Bone marrow (tissue), 2 donors: ENCODE data around the gene C1GALT1.
"Not testable (repeated sequence)": the region's sequence is repeated elsewhere in the genome, so short reads cannot be mapped to it uniquely, and the experiment has no call there.

Experiments
- DNase-seq, 2 donors: peaks; one replicate each; lab custom pipeline; 2025; lab: John Stamatoyannopoulos, UW

C1GALT1 gene

DNA sequence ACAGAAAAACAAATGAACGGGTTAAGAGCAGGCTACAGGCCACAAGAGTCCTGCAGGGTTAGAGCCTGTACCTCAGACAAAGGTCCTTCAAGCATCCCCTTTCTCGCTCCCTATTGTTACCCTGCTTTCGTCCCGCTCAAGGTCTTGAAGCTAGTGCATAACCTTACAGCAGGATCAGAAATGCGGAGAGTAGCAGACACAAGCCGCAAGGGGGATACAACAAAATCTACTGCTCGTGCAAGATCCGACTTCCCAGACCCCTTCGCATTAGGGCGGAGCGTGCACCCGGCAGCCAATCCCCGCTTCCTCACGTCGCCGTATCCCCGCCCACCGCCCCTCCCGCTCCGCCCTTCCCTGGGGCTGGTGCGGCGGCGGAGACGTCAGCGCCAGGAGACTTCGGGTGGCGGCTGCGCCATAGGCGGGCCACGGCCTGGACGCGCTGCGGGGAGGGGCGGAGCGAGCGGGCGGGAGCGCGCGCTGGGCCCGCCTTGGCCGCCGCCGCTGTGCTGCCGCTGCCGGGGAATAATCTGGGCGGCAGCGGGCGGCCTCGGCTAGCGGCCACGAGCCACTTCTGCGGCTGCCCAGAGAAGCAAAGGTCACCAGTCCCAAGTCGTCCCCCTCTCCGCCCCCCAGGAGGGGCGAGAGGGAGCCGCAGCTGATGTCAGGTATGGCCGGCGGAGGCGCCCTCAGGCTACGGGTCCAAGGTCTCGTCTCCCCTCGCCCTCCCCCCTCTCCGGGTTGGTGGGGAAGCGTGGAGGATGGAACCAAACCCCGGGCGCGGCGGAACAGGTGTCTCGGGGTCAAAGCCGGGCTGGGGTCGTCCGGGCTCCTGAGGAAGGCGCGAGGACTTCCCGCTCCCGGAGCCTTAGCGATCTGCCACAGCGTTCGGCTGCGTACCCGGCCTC is at the start of gene C1GALT1:
Gene C1GALT1, plus strand, starts transcription at position 389 of the 905 bp plus-strand sequence. CDS start 51,776 bp downstream, outside the sequence.
- DNase-seq: peak; percentile 85 to 96

DNA sequence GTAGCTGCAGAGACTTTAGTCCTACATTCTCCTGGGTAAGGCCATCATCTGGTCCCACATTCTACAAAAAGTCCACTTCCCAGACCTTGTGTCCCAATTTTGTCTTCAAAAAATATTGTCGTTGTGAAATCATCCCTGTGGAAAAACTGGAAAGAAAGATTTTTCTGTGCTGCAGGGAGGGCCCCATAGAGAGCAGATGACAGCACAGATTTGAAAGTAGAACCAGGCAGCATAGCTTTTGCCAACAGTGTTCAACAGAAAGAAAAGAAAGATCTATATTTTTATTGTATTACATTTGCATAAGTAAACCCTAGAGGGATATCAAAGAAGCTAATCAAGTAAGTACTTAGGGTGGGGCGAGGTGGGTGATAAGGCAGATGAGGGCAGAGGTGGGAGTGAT is 48.3 kb upstream of the C1GALT1 start:
- DNase-seq: no peak

DNA sequence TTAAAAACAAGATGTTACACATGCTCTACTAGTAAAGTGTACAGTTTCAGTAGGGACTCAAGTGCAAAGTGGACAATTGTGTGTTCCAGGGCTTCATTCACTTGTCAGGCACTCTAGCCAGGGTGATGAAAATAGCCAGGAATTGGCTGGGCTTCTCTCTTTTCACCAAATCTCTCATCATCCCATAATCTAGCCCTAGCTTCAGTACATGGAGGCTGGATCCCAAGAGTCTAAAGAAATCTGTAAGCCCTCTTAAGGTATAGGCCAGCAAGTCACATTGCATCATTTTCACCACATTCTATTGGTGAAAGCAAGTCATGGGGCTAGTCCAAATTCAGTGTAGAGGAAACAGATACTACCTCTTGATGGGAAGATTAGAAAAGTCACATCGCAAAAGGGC is 47.3 kb upstream of the C1GALT1 start:
- no peak for DNase-seq

DNA sequence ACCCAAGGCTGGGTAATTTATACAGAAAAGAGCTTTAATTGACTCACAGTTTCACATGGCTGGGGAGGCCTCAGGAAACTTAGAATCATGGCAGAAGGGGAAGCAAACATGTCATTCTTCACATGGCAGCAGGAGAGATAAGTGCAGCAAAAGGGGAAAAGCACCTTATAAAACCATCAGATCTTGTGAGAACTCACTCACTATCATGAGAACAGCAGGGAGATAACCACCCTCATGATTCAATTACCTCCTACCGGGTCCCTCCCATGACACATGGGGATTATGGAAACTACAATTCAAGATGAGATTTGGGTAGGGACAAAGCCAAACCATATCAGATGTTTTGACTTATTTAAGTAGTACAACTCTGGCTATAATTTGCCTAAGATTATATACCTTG is 46.4 kb upstream of the C1GALT1 start:
- DNase-seq: not testable (repeated sequence)

DNA sequence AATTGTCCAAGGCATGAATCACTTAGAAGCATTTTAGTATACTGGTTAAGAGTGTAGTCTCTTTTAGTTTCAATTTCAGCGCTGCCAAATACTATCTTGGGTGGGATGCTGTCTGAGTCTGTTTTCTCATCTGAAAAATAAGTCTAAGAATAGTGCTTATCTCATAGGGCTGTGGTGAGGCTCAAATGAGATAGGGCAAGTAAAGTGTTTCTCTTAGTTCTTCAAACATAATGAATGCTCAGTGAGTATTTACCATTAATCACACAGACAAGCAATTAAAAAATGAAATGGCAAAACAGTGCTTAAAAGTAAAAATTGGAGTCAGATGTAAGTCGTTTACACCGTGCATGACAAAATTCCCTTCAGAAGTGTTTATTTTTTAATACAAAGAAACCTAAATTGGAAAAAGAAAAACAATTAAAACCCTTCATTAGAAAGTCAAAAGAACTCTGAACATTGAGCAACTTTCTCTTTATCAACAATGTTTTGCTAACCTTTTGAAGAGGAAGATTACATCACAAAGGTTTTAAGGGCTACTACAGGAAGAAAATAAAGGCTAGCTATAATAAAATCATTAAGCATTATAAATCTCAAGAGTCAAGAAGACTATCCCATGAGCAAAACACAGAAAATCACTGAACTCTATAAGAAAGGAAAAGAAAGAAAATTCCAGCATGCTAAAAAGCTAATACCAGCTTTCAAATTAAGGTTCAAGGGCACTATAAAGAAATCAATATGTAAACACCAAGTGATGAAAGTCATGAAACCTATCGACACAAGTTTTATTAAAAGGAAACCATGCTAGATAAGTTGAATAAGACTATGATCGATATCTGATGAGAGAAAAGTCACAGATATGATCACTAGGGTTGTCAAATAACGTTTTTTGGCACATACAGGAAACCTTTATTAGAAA is 45.6 kb upstream of the C1GALT1 start:
- no peak for DNase-seq

DNA sequence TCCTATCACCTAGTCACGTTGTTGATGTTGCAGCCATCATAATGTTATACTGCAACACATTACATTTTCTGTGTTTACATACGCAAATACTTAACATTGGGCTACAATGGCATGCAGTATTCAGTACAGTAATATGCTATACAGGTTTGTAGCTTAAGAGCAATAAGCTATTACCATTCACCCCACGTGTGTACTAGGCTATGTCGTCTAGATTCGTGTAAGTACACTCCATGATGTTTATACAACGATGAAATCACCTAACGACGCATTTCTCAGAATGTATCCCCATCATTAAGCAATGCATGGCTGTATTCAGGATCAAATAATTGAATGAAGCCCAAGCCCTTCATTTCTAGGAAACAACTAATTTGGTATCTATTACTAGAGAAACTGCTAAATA is 43.4 kb upstream of the C1GALT1 start:
- no peak for DNase-seq

DNA sequence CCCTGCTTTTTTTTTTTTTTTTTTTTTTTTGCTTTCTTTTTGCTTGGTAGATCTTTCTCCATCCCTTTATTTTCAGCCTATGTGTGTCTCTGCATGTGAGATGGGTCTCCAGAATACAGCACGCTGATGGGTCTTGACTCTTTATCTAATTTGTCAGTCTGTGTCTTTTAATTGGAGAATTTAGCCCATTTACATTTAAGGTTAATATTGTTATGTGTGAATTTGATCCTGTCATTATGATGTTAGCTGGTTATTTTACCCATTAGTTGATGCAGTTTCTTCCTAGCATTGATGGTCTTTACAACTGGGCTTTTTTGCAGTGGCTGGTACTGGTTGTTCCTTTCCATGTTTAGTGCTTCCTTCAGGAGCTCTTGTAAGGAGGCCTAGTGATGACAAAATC is 38.9 kb upstream of the C1GALT1 start:
- DNase-seq: not testable (repeated sequence)

DNA sequence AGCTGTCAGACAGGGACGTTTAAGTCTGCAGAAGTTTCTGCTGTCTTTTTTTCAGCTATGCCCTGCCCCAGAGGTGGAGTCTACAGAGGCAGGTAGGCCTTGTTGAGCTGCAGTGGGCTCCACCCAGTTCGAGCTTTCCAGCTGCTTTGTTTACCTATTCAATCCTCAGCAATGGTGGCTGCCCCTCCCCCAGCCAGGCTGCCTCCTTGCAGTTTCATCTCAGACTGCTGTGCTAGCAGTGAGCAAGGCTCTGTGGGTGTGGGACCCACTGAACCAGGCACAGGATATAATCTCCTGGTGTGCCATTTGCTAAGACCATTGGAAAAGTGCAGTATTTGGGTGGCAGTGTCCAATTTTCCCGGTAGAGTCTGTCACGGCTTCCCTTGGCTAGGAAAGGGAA is 37.2 kb upstream of the C1GALT1 start:
- not testable (repeated sequence) for DNase-seq

DNA sequence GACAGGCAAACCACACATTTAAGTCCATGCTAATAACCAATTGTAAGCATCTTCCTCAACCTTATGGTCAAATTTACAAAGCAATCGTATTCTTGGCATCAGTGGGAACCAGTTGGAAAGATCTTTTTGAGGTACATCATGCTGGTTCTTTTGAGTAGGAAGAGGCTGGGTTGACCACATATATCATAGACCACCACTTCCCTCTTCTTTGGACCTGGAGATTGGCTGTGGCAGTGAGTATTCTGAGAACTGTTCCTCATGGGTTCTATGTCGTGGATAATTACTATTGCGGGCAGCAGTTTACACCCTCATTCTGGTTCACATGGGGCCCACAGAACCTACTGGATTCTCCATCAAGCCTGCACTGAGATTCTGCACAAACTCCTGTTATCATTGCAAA is 35.5 kb upstream of the C1GALT1 start:
- DNase-seq: no peak

DNA sequence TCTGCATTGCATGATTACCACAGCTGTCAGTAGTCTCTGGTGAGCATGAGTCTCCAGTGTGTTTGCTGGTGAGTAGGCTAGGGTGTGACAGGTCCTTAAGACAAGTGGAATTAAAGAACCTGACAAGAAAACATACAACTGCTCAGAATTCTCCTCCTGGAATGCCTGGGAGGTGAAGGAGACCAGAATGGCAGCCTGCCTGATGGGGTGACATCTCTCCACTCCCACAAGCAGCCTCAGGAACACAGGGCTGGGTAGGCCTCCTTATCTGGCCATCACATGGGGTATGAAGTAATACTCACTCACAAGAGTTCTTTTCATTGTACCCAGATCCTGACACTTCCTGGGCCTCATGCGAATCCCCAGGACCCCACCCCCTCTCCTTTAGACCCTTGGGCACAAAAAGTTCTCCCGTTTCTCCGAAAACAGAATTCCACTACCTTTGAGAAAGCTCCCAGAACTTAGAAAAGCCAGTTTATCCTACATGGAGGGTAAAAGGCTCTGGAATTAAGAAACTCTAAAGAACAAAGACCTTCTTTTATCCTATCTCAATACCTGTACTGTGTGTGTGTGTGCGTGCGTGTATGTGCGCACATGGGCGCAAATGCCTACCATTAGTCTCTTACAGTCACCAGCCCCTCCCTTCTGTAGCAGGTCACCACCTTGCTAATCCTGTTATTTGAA is 33.4 kb upstream of the C1GALT1 start:
- no peak for DNase-seq

DNA sequence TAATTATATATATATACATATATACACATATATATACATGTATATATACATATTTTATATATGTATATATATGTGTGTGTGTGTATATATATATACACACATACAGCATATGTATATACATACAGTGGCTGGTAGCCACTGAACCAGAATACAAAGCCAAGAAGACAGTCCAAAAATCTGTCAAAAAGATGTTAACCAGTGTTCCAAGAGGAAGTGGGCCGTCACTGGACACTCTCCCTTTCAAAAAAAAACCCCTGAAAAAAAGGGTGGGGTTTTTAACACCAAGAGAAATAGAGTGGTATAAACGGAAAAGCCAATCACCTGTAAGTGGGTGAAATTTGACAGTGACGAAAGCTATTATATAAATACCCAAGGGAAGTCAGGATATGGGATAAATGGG is 31.1 kb upstream of the C1GALT1 start:
- no peak for DNase-seq

DNA sequence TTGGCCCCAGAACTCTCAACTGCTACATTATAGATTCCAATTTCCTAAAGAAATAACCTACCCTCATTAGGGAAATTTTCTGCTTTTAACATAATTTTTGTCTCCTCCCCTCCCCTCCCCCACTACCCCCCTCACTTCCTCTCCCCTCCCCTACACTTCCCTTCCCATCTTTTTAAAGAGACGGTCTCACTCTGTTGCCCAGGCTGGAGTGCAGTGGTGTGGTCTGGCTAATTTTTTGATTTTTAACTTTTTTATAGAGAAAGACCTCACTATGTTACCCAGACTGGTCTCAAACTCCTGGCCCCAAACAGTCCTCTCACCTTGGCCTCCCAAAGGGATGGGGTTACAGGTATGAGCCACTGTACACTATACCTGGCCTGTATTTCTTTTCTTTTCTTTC is 30.5 kb upstream of the C1GALT1 start:
- no peak for DNase-seq

DNA sequence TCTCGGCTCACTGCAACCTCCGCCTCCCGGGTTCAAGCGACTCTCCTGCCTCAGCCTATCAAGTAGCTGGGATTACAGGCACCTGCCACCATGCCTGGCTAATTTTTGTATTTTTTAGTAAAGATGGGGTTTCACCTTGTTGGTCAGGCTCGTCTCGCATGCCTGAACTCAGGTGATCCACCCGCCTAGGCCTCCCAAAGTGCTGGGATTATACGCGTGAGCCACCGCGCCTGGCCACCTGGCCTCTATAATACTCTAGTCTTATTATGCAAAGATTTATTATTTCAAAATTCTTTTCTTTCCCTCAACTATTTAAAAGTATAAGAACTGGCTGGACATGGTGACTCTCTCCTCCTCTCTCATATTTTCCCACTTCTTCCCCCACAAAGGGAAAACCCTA is 30.0 kb upstream of the C1GALT1 start:
- DNase-seq: no peak

DNA sequence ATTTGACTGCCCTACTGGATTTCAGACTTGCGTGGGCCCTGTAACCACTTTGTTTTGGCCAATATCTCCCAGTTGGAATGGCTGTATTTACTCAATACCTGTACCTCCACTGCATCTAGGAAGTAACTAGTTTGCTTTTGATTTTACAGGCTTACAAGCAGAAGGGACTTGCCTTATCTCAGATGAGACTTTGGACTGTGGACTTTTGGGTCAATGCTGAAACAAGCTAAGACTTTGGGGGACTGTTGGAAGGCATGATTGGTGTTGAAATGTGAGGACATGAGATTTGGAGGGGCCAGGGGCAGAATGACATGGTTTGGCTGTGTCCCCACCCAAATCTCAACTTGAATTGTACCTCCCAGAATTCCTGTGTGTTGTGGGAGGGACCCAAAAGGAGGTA is 28.0 kb upstream of the C1GALT1 start:
- not testable (repeated sequence) for DNase-seq

DNA sequence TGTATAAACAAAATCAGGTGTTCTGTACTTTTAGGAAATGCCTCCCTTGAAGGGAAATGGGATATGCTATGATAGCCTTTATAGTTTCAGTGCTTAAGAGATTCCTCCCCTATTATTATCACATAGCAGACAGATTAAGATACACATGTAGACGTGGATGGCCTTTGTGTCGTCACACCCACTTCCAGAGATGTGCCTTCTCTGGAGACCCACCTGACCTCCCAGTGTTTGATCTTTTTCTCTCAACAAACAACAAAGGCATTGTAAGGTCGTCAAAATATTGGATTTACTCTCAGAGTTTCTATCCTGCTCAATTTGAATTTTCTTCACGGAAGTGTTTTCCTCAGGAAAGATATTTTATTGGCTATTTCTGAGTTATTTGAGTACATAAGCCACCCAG is 25.7 kb upstream of the C1GALT1 start:
- DNase-seq: no peak

DNA sequence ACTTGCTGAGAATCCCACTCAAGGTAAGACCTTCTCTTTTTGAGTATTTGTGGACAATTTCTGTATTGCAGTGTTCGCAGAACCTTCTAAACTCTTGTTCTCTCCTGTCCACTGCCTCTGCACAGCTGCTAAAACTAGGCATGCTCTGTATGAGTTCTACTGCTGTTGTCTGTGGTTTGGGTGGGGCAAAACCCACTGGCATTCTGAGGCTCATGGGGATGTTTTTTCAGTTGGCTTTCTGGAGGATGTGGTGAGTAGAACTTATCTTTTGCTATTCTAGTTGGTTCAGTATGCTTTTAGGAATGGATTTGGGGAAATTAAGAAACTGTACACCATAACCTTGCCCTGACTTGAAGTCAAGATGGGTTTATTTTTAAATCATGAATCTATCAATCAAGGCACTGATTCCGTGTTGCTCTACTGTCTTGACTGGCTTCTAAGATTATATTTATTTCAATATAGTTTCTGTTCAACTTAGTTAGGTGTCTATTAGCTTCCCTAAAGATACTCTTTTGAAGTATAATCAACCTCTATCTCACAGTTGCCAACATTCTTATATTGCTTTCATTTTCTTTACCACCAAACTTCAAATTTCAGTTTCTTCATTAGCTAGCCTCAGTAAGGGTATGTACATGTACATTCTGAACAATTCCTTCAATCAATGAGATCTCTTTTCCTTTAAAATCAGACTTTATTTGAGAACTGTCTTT is 25.0 kb upstream of the C1GALT1 start:
- no peak for DNase-seq

DNA sequence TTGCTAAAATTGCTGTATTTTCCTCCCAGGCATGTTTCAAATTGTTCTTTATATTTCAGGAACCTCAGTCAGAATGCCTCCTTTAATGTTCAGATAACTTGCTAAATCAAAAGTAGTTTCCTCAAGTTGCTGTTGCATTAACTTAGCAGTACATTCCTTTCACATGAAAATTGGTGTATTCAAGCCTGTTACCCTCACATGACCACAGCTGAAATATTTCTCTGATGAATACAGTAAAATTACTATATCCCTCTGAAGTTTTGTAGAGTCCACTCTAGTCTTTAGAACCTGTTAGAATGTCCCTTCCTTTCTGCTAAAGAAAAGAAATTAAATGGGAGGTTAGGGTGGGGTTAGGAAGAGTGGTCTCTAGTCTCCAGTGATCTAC is 24.5 kb upstream of the C1GALT1 start:
- no peak for DNase-seq

DNA sequence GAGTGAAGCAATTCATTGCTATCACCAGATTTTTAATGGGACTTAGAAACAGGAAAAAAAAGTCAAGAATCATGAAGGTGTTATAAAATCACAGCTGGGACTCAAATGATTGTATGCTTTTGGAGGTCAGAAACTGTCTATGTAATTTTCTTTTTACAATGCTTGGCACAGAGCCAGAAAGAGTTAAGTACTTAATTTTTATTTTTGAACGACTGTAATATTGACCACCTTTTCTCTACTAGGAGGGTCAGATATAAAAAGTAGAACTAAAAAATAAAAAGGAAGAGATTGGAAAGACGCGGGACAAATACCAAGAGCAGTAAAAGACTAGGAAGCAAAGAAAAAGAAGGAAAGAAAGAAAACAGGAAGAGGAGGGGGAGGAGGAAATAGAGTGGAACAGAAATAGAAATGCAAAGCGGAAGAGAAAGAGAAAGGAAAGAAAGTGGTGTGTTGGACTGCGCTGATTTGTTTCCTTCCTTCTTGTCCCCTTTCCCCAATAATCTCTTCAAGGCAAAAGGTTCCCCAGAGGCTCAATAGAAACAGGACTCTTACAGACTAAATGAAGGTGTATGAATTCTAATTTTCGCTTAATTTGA is 23.2 kb upstream of the C1GALT1 start:
- no peak for DNase-seq

DNA sequence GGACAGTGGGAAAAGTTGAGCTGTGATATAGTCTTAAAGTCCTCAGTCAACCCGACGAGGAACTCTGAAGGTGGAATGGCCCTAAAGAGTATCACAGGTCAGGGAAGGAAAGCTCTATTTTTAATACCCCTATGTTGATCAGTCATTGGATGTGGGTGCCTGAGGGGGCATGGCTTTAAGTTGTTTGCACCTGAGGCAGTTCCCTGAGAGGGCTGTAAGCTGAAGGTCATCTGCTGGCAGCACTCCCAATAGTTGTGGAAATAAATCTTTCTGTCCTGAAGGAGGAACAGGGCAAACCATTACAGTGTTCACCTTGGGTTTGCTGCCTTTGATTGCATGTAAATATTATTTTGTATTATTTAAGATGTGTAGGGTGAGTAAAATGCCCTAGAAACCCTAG is 17.8 kb upstream of the C1GALT1 start:
- no peak for DNase-seq

DNA sequence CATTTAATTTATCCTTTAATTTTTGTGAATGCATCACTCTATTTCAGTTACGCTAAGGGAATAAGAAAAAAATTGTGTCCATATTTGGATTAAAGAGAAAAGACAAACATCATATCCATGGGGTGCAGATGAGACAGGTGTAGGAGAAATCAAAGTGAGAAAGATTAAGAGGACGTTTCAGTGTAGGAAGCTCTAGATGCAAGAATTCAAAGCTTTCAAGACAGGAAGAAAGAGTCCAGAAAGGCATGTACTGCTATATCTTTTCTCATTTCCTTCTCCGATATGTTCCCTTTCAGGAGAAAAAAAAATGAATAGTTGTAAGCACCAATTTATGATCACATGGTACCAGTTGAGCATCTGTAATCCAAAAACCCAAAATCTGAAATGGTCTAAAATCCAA is 17.0 kb upstream of the C1GALT1 start:
- DNase-seq: no peak

DNA sequence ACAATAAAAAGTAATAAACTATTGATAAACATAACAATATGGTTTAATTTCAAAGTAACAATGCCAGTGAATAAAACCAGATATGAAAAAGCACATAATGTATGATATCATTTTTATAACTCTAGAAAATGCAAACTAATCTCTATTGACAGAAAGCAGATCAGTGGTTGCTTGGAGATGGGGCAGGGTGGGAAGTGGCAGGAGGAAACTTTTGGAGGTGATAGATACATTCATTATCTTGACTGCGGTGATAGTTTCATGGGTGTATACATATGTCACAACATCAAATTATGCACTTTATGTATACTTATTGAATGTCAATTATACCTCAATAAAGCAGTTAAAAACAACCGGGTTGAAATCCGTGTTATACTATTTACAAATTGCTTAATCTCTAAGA is 16.0 kb upstream of the C1GALT1 start:
- DNase-seq: no peak
